Endothelial cell of umbilical vein (primary cell): ENCODE results near the gene TBC1D5. TPM values are rescaled to one million over a fixed set of nuclear protein-coding genes. Genes with fewer than 3 reads are reported as not detected.

Experiments
- BruUV-seq: library from RNA; stranded (reverse); fragments of 400-500 nt; replicated peaks from 2 replicates; lab custom pipeline; 2021; lab: Mats Ljungman, UMichigan
- CTCF ChIA-PET: fragments of 300-600, 350-600 bp; sonication (Branson Sonifier 250); formaldehyde crosslinking; loops from one replicate; lab custom pipeline; 2021; ENCODE audit warnings: antibody characterized with exemption, inconsistent platforms; lab: Charles Lee
- POLR2A ChIA-PET: fragments of 300-600, 350-600 bp; sonication (Branson Sonifier 250); formaldehyde crosslinking; loops from one replicate; lab custom pipeline; 2021; ENCODE audit warnings: antibody characterized with exemption, inconsistent platforms; lab: Charles Lee
- DNase-seq: peaks from one replicate; pipeline ENCODE4 v3.0.0-alpha.2; 2011; ENCODE audit warnings: low read depth, low spot score
- FAIRE-seq: peaks from 2 replicates; lab custom pipeline; 2011; peaks lifted over from hg19 to GRCh38; lab: Jason Lieb, UNC
- H2AFZ ChIP-seq: 2 replicates; pipeline ENCODE4 v1.6.0; 2012; ENCODE audit warnings: low read depth, low read length, control low read depth, inconsistent platforms
- H3K27ac ChIP-seq: 2 replicates; pipeline ENCODE4 v1.5.1; 2011; ENCODE audit warnings: low read depth, mild to moderate bottlenecking, control low read depth, low read length, moderate library complexity; ENCODE audit not compliant: insufficient read depth
- H3K27me3 ChIP-seq, 2 experiments: 2 replicates each; pipeline versions ENCODE4 v1.6.0 to v1.6.1; 2011; ENCODE audit warnings: low read length in 2 of 2, mixed read lengths in 1 of 2; ENCODE audit not compliant: control insufficient read depth in 2 of 2, insufficient read depth in 2 of 2
- H3K36me3 ChIP-seq, 2 experiments: 2 replicates in 1 of 2; 3 replicates in 1 of 2; pipeline ENCODE4 v1.5.1; 2011; ENCODE audit warnings: low read length in 2 of 2, mild to moderate bottlenecking in 1 of 2, moderate library complexity in 1 of 2; ENCODE audit not compliant: control insufficient read depth in 2 of 2, insufficient read depth in 2 of 2; ENCODE audit errors: extremely low read depth in 1 of 2
- H3K4me1 ChIP-seq: 3 replicates; pipeline ENCODE4 v1.5.1; 2011; ENCODE audit warnings: mild to moderate bottlenecking, low read length; ENCODE audit not compliant: control insufficient read depth, insufficient read depth; ENCODE audit errors: extremely low read depth
- H3K4me2 ChIP-seq: 2 replicates; pipeline ENCODE4 v1.6.1; 2011; ENCODE audit warnings: low read length, control low read depth, mixed read lengths; ENCODE audit not compliant: insufficient read depth
- H3K4me3 ChIP-seq, 3 experiments: fragments of 200-600 bp in 1 of 3; sonication (generic), shearing (Covaris generic) in 1 of 3; replicated peaks in 1 of 3; 2 replicates each; pipeline ENCODE4 v1.5.1; 2011 to 2016; ENCODE audit warnings: control low read depth in 3 of 3, low read length in 3 of 3, mild to moderate bottlenecking in 2 of 3, inconsistent platforms in 1 of 3, low read depth in 1 of 3, moderate library complexity in 1 of 3; ENCODE audit not compliant: insufficient read depth in 1 of 3
- H3K79me2 ChIP-seq: 2 replicates; pipeline ENCODE4 v1.6.0; 2012; ENCODE audit warnings: low read length, inconsistent platforms; ENCODE audit not compliant: control insufficient read depth, insufficient read depth
- H3K9ac ChIP-seq: replicated peaks from 2 replicates; pipeline ENCODE3; 2011; ENCODE audit warnings: low read length, control low read depth; ENCODE audit not compliant: insufficient read depth; ENCODE audit errors: extremely low read depth
- H3K9me1 ChIP-seq: replicated peaks from 3 replicates; pipeline ENCODE4 v1.6.0; 2011; ENCODE audit warnings: mild to moderate bottlenecking, low read length; ENCODE audit not compliant: control insufficient read depth, insufficient read depth; ENCODE audit errors: extremely low read depth
- H3K9me3 ChIP-seq: replicated peaks from 2 replicates; pipeline ENCODE4 v1.5.1; 2012; ENCODE audit warnings: low read length, inconsistent platforms; ENCODE audit not compliant: control insufficient read depth, insufficient read depth
- H4K20me1 ChIP-seq: replicated peaks from 2 replicates; pipeline ENCODE3; 2011; ENCODE audit warnings: mild to moderate bottlenecking, low read length; ENCODE audit not compliant: control insufficient read depth, insufficient read depth; ENCODE audit errors: extremely low read depth
- CTCF ChIP-seq, 2 donors: IDR thresholded peaks; 1 replicate in 1 of 2; 2 replicates in 1 of 2; pipeline ENCODE4 v1.5.1; 2011; ENCODE audit warnings: low read length in 2 of 2, mild to moderate bottlenecking in 2 of 2, moderate library complexity in 2 of 2, control low read depth in 1 of 2, inconsistent platforms in 1 of 2, low read depth in 1 of 2; ENCODE audit not compliant: insufficient read depth in 1 of 2; ENCODE audit errors: extremely low read depth in 1 of 2
- EZH2 ChIP-seq: IDR thresholded peaks from 2 replicates; pipeline ENCODE4 v1.6.1; 2012; ENCODE audit warnings: borderline replicate concordance, low read depth, mild to moderate bottlenecking, moderate library complexity, low read length, inconsistent platforms; ENCODE audit not compliant: severe bottlenecking
- FOS ChIP-seq: IDR thresholded peaks from 2 replicates; pipeline ENCODE4 v1.6.1; 2011; ENCODE audit warnings: mild to moderate bottlenecking, low read length, moderate library complexity, borderline replicate concordance; ENCODE audit not compliant: insufficient read depth
- GATA2 ChIP-seq: IDR thresholded peaks from 2 replicates; pipeline ENCODE4 v1.7.0; 2011; ENCODE audit warnings: low read depth, mild to moderate bottlenecking, moderate library complexity, mixed read lengths, low read length; ENCODE audit not compliant: insufficient read length, insufficient read depth
- JUN ChIP-seq: IDR thresholded peaks from 2 replicates; pipeline ENCODE4 v1.6.1; 2011; ENCODE audit warnings: borderline replicate concordance, low read depth; ENCODE audit not compliant: insufficient read length, insufficient read depth
- MAX ChIP-seq: IDR thresholded peaks from 2 replicates; pipeline ENCODE4 v1.6.1; 2011; ENCODE audit not compliant: insufficient read depth, insufficient read length
- MYC ChIP-seq: IDR thresholded peaks from one replicate; pipeline ENCODE4 v1.6.1; 2011; ENCODE audit warnings: mild to moderate bottlenecking, low read depth, low read length
- POLR2A ChIP-seq: IDR thresholded peaks from 2 replicates; pipeline ENCODE4 v1.6.1; 2012; ENCODE audit warnings: low read depth, mild to moderate bottlenecking, control low read depth, low read length
- POLR2AphosphoS5 ChIP-seq: IDR thresholded peaks from 2 replicates; pipeline ENCODE4 v1.6.1; 2012; ENCODE audit warnings: low read depth, mild to moderate bottlenecking, control low read depth, low read length, moderate library complexity; ENCODE audit not compliant: insufficient read depth
- dilution Hi-C: fragments of 300-500 bp; cut with MboI; formaldehyde crosslinking; loops from one replicate; pipeline ENCODE4 v1.15.0; 2019; ENCODE audit warnings: low sequenced_read_pairs; ENCODE audit not compliant: extremely low pct_ligation_motif_present
- intact Hi-C: fragments of 100-400 bp; cut with micrococcal nuclease; formaldehyde crosslinking; loops from one replicate; pipeline ENCODE4 v1.10.0; 2022
- polyA plus RNA-seq, 4 experiments: library from polyadenylated mRNA; depleted of rRNA in 3 of 4; stranded (reverse) in 3 of 4; unstranded in 1 of 4; fragments of >200 nt; gene quantifications; 2 replicates each; pipeline versions ENCODE4 v1.2.1 to v1.2.3, GENCODE V29; 2011 to 2012; ENCODE audit warnings: missing spikeins in 1 of 4
- total RNA-seq: library from RNA; stranded (reverse); gene quantifications from 2 replicates; pipeline ENCODE4 v1.2.3, GENCODE V29; 2021

Gene TBC1D5
- total and polyA plus RNA-seq, 2 donors (not counting 3 experiments of a cell fraction or from before 2014, with no cell fraction given) = 17.5 to 44.7 TPM

GRCh38 chr3:17349093-17349492, 393.3 kb downstream of the TBC1D5 start:
- Histone ChIP-seq H3K27ac (no peak overlapping the region), H3K9me1 (no peaks in the 10 kb centered on the region), H3K27me3 (no peaks in the 10 kb centered on the region), H2AFZ (no peak overlapping the region), H3K4me3 (no peak overlapping the region), H3K79me2 (no peaks in the 10 kb centered on the region), H3K9ac (no peak overlapping the region), H3K4me2 (no peak overlapping the region), H3K4me1 (no peaks in the 10 kb centered on the region), H3K36me3 (no peaks in the 10 kb centered on the region), H4K20me1 (no peaks in the 10 kb centered on the region), H3K9me3 (no peaks in the 10 kb centered on the region)
- BruUV-seq = no TSS peak
- dilution Hi-C loops (no loop called here), intact Hi-C loops (no loop called here)
- TF ChIP-seq GATA2 (no peak), JUN (no peak), MYC (no peak), EZH2 (no peak), POLR2A (no peak)
- DNase-seq (no peak), FAIRE-seq (no peak)
- ChIA-PET POLR2A (no interaction called here), CTCF (no interaction called here)

- Histone ChIP-seq H4K20me1 (no peaks in the 10 kb centered on the region), H3K79me2 (no peaks in the 10 kb centered on the region), H3K9me3 (no peaks in the 10 kb centered on the region), H3K27ac (no peak overlapping the region), H3K9ac (no peak overlapping the region), H3K27me3 (no peaks in the 10 kb centered on the region), H3K9me1 (no peaks in the 10 kb centered on the region), H3K36me3 (no peaks in the 10 kb centered on the region), H2AFZ (no peak overlapping the region), H3K4me1 (no peaks in the 10 kb centered on the region), H3K4me2 (no peak overlapping the region), H3K4me3 (no peak overlapping the region)
- BruUV-seq = no TSS peak
- ChIA-PET CTCF (no interaction called here), POLR2A (no interaction called here)
- DNase-seq (no peak), FAIRE-seq (no peak)
- intact Hi-C loops (no loop called here), dilution Hi-C loops (no loop called here)
- TF ChIP-seq POLR2A (no peak), MAX (no peak), JUN (no peak), MYC (no peak), FOS (no peak), EZH2 (no peak), POLR2AphosphoS5 (no peak), CTCF (IDR thresholded peaks at IDR 0.05; ENCODE audit: extremely low read depth in 1 of 2, insufficient read depth in 1 of 2, low read depth in 1 of 2, low read length in 2 of 2) (no peak), GATA2 (no peak)
These were observed 400.3 kb downstream of the TBC1D5 start for GRCh38 chr3:17342119-17342518.
